ENCODE results near the gene EIF2D.

DNA sequence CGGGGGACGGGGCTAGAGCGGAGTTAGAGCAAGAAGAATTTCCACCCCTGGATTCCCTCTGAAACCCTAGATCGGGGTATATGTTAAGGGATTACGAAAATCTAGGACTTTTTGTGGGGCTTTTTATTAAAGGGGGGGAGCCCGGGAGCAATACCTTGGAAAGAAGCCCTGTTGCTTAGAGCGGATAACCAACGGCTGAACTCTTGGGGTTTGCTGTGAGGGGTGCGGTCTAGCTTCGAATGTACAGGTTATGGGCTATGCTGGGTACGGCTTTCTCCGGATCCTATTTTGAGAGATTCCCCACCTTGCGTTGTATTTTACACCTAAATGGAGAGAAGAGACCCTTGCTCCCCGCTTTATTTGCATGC lies 23.7 kb upstream of the EIF2D start:
- no peak for TF ChIP-seq CTCF (IDR thresholded peaks at IDR 0.05)
- TF ChIP-seq POLR2AphosphoS5 (IDR thresholded peaks at IDR 0.05): no peak
- no peak for TF ChIP-seq POLR2A (IDR thresholded peaks at IDR 0.05)

All from upper lobe of left lung (tissue), 4 donors.